ENCODE results near the gene SMR3B. TPM values are rescaled to one million over a fixed set of nuclear protein-coding genes. Genes with fewer than 3 reads are reported as not detected.
A peak's percentile ranks its signal among the peaks of the same experiment; 100 is the strongest.

The SMR3B gene
- total and polyA plus RNA-seq, 8 donors: not detected

GRCh38 chr4:70437197-70437596, 54.3 kb downstream of the SMR3B start:
- Histone ChIP-seq H3K4me1 (no peaks in the 10 kb centered on the region), H3K36me3 (no peaks in the 10 kb centered on the region), H3K9me3 (no peaks in the 10 kb centered on the region), H3K4me3 (no peak overlapping the region), H3K27ac (no peak overlapping the region), H3K27me3 (no peaks in the 10 kb centered on the region)
- intact Hi-C loops (cut with DNase I): no loop called here
- ATAC-seq (no peak), DNase-seq (peak in 1 of 4 donors; percentile 43)
- no peak for TF ChIP-seq CTCF (IDR thresholded peaks at IDR 0.05)

Other genes with a start within 250 kb of the SMR3B start
- gene PRR27, start 228.9 kb upstream of the SMR3B start, total RNA-seq: not detected
- under 1 TPM; 0.03 to 0.18 (median 0.12) TPM for gene PRR27, start 228.9 kb upstream of the SMR3B start, polyA plus RNA-seq (ENCODE audit: insufficient read length in 6 of 6)
- gene ODAM, start 187.4 kb upstream of the SMR3B start, total RNA-seq: 1 to 10 TPM; 3.5 to 5.0 TPM
- 10 to 100 TPM; 11.3 to 19.7 (median 16.0) TPM for gene ODAM, start 187.4 kb upstream of the SMR3B start, polyA plus RNA-seq (ENCODE audit: insufficient read length in 6 of 6)
- gene FDCSP, start 157.0 kb upstream of the SMR3B start, total RNA-seq: not detected
- not detected for gene FDCSP, start 157.0 kb upstream of the SMR3B start, polyA plus RNA-seq (ENCODE audit: insufficient read length in 6 of 6)
- gene CSN3, start 140.5 kb upstream of the SMR3B start, total RNA-seq: not detected
- not detected for gene CSN3, start 140.5 kb upstream of the SMR3B start, polyA plus RNA-seq (ENCODE audit: insufficient read length in 6 of 6)
- gene CABS1, start 48.1 kb upstream of the SMR3B start, total RNA-seq: not detected
- gene CABS1, start 48.1 kb upstream of the SMR3B start, polyA plus RNA-seq (ENCODE audit: insufficient read length in 6 of 6): not detected
- gene SMR3A, start 22.4 kb upstream of the SMR3B start, total RNA-seq: not detected
- gene SMR3A, start 22.4 kb upstream of the SMR3B start, polyA plus RNA-seq (ENCODE audit: insufficient read length in 6 of 6): not detected
- not detected for gene OPRPN, start 14.8 kb downstream of the SMR3B start, total RNA-seq
- gene OPRPN, start 14.8 kb downstream of the SMR3B start, polyA plus RNA-seq (ENCODE audit: insufficient read length in 6 of 6): not detected
- gene MUC7, start 89.1 kb downstream of the SMR3B start, total RNA-seq: not detected
- not detected for gene MUC7, start 89.1 kb downstream of the SMR3B start, polyA plus RNA-seq (ENCODE audit: insufficient read length in 6 of 6)
- 1 to 10 TPM in 1 of 2 donors, not detected in 1; 3.3 TPM for gene AMTN, start 135.4 kb downstream of the SMR3B start, total RNA-seq
- under 1 TPM in 2 of 6 donors, not detected in 4; 0.35 to 0.52 TPM for gene AMTN, start 135.4 kb downstream of the SMR3B start, polyA plus RNA-seq (ENCODE audit: insufficient read length in 6 of 6)
- gene AMBN, start 209.1 kb downstream of the SMR3B start, total RNA-seq: not detected
- gene AMBN, start 209.1 kb downstream of the SMR3B start, polyA plus RNA-seq (ENCODE audit: insufficient read length in 6 of 6): not detected
- under 1 TPM; 0.24 to 0.73 TPM for gene ENAM, start 245.6 kb downstream of the SMR3B start, total RNA-seq
- under 1 TPM; 0.14 to 0.84 (median 0.42) TPM for gene ENAM, start 245.6 kb downstream of the SMR3B start, polyA plus RNA-seq (ENCODE audit: insufficient read length in 6 of 6)